HG02759 (cell line): Measurements from ENCODE around the gene FOXQ1.
"Not testable (repeated sequence)": the region's sequence is repeated elsewhere in the genome, so short reads cannot be mapped to it uniquely, and the experiment has no call there.

Experiments
- ATAC-seq: cut with Tn5 transposase; IDR thresholded peaks from one replicate; pipeline ENCODE4 v1.9.1; 2021; ENCODE audit warnings: mild to moderate bottlenecking, moderate library complexity; ENCODE audit not compliant: unreplicated experiment

Gene FOXQ1

DNA sequence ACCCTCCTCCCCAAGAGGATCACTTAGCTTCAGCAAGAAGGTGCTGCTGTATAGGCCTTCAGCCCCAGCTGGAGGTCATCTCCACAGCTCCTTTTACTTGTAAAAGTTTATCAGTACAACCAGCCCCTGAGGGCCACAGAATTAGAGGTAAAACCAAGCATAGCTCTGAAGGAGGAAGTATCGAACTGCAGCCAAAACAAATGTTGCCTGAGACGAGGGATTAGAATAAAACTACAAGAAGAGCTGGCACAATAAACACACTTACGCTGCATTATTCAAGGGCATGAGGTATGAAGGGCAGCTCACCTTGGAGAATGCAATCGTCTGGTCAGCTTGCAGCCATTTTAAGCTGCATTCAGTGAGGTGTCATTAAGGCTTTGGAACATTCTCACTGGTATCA, 21.1 kb upstream of the FOXQ1 start:
- ATAC-seq, result no peak

DNA sequence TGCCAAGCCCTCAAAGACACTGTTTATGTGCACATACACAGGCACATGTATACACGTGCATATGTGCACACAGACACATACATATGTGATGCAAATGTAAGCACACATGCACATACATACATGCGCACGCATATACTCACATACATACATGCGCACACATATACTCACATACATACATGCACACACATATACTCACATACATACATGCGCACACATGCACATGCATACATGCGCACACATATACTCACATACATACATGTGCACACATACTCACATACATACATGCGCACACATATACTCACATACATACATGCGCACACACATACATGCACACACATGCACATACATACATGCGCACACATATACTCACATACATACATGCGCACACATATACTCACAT, 20.5 kb upstream of the FOXQ1 start:
- no peak for ATAC-seq

DNA sequence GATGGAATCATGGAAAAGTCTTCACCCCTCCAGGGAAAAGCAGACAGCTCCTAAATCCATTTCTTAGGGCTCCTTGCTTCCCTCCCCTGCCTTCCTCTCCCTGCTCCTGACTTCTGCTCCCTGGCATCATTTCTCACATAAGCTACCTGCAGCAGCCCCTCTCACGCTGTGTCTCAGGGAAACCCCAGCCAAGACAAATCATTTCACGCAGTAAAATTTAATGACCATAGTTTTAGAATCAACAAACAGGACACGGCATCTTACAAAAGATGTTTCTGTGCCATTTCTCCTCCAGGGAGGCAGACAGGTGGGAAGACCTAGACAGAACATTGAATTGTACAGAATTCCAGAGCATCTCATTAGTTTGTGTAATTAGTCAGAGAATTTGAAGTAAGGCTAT, 16.5 kb upstream of the FOXQ1 start:
- no peak for ATAC-seq

DNA sequence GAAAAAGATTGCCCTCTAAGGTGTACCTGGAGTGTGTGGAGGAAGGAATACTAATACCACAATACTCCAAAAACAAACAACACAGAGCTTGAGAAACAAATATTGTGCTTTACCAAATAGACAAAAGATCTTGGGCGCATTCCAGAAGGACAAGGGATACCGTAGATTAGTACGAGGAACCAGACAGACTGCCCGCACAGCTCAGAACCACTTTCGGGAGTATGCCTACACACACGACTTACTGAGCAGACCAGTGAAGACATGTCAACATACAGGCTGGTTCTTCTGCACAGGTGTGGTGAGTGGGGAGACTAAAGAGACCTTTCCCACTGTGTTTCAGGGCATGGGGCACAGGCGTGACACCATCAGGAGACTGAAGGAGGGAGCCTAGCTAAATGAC, 15.8 kb upstream of the FOXQ1 start:
- ATAC-seq, result no peak

DNA sequence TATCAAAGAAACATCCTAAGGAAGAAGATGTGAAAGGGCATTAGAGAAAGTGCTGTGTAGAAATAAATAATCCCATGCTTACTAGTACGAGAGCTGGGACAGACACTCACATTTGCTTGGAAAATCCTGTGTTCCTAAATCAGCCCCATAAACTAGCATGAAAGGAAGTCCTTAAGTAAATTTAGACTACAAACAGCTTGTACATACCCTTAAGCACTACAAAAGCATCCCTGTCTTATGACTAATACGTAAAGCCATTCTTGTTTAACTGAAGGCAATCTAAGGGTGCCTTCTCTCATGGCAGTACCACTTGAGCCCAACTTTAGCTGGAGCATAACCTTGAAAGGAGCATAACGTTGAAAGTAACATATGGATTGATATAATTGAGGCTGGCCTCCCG, 15.4 kb upstream of the FOXQ1 start:
- ATAC-seq, result no peak

GRCh38 chr6:1297746-1298145, 14.2 kb upstream of the FOXQ1 start:
- no peak for ATAC-seq

- no peak for ATAC-seq
Observed at GRCh38 chr6:1298768-1299167, 13.1 kb upstream of the FOXQ1 start.

GRCh38 chr6:1306133-1306532, 5.8 kb upstream of the FOXQ1 start:
- no peak for ATAC-seq

GRCh38 chr6:1309366-1309765, 2.5 kb upstream of the FOXQ1 start:
- no peak for ATAC-seq

GRCh38 chr6:1310628-1311399, 1.1 kb upstream of the FOXQ1 start:
- ATAC-seq, result no peak

DNA sequence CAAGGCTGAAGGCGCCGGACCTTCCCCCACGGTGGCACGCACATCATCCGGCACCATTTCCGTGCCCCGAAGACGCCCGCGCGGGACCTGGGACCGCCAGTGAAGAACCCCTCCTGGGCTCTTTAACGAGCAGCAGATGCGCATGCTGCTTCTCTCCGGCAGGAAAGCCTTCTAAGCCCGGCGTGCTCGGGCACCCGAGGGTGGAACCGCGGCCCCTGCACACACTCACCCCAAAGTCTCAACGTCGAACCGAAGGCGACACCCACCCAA, 240 bp downstream of the FOXQ1 start:
- ATAC-seq, result no peak

DNA sequence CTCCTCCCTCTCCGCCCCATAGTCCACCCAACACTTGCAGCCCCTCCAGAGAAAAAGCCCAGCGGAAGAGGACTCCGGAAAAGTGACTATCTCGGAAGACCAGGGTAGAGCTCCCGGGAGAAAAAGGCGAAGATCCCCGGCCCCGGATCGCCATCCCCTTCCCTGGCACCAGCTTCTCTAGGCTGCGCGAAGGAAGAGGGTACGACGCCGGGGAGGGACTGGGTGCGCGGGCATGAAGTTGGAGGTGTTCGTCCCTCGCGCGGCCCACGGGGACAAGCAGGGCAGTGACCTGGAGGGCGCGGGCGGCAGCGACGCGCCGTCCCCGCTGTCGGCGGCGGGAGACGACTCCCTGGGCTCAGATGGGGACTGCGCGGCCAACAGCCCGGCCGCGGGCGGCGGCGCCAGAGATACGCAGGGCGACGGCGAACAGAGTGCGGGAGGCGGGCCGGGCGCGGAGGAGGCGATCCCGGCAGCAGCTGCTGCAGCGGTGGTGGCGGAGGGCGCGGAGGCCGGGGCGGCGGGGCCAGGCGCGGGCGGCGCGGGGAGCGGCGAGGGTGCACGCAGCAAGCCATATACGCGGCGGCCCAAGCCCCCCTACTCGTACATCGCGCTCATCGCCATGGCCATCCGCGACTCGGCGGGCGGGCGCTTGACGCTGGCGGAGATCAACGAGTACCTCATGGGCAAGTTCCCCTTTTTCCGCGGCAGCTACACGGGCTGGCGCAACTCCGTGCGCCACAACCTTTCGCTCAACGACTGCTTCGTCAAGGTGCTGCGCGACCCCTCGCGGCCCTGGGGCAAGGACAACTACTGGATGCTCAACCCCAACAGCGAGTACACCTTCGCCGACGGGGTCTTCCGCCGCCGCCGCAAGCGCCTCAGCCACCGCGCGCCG, 822 bp downstream of the FOXQ1 start:
- no peak for ATAC-seq

DNA sequence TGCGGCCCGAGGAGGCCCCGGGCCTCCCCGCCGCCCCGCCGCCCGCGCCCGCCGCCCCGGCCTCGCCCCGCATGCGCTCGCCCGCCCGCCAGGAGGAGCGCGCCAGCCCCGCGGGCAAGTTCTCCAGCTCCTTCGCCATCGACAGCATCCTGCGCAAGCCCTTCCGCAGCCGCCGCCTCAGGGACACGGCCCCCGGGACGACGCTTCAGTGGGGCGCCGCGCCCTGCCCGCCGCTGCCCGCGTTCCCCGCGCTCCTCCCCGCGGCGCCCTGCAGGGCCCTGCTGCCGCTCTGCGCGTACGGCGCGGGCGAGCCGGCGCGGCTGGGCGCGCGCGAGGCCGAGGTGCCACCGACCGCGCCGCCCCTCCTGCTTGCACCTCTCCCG, 1.5 kb downstream of the FOXQ1 start:
- no peak for ATAC-seq

DNA sequence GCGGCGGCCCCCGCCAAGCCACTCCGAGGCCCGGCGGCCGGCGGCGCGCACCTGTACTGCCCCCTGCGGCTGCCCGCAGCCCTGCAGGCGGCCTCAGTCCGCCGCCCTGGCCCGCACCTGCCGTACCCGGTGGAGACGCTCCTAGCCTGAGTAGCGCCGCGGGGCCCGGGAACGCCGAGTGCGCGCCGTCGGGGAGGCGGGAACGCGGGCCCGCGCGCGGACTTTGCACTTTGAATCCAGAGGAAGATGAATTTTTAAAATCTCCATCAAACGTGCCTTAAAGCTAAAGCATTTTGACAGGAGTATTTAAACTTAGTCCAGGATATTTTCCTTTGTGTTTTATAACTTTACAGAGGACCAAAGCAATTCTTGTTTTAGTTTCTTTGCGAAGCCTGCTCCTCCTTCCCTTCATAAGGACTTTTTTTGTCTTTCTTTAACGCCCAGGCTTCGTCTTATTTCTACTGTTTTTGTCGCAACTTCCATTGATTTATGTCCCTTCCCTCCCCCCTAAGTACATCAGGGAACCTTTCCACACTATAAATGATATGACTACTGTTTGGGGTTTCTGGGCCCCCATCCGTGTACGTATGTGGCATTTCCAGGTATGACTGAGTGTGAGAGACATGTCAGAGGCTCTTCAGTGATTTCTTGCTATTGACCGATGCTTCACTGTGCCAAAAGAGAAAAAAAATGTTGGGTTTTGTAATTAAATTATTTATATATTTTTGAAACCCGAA, 2.0 kb downstream of the FOXQ1 start:
- no peak for ATAC-seq

DNA sequence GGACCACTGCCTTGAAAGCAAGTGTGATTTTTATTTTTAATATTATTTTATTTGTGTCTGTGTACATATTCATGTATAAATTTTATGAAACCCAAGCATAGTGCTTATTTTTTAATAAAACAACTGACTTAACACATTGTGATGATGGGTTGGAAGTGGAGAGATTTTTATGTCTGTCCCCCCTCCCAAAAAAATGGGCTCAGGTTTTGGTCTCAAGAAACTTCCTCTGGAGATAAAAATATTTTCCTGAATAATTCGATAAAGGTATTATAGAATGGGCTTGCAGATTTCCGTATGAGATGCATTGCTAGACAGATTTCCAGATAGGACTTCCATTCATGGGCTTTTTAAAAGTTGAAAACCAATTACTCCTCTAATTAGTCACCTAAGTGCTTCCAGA, 2.7 kb downstream of the FOXQ1 start:
- ATAC-seq, result no peak

DNA sequence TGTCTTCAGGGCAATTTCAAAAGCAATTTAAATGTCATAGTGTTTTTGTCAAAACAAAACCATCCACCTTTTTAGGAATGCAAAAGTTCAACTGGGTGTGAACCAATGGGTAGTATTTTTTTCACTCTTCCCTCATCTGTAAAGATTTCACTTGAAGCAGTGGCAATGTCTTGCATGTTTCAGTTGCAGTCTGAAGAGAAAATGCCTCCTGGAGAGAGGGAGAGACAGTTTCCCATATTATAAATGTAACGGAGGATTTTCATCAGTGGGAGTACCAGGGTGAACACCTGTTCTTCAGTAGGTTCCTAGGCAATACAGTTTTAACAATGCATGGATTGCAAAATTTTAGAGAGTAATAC, 3.3 kb downstream of the FOXQ1 start:
- no peak for ATAC-seq

DNA sequence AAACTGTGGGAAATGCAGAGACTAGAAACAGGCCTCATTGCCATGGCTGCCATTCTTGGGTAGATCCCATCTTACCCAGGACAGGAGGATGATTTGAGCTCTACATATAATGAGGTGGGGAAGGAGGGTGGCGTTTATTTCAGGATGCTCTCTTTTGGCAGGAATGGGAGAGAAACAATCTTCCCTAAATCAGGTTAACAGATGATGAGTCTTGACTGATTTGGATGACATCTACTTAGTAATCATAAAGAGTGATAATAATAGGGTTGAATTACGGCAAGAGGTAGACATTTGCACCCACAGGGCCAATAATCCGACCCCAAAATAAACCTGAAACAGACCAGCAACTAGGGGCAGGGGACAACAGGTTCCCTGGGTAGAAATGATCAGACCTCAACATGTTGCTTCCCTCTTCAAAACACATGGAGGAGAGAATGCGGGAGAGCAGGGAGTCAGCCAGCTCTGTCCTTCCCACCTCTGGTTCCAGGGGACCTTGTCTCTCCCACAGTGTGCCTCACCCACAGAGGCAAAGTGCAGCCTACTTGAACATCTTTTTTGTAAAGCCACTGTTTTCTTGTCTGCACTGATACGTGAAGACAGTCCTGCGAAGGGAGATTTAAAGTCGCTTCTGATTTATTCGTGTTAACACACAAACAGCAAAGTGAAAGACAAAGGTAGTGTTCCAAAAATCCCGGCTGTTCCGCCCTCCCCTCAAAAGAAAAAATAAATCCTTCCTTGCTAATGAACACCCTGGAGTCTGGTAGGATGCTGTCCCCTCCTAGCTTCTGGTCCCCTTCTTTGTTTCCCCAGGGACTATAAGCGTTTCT, 3.9 kb downstream of the FOXQ1 start:
- no peak for ATAC-seq

DNA sequence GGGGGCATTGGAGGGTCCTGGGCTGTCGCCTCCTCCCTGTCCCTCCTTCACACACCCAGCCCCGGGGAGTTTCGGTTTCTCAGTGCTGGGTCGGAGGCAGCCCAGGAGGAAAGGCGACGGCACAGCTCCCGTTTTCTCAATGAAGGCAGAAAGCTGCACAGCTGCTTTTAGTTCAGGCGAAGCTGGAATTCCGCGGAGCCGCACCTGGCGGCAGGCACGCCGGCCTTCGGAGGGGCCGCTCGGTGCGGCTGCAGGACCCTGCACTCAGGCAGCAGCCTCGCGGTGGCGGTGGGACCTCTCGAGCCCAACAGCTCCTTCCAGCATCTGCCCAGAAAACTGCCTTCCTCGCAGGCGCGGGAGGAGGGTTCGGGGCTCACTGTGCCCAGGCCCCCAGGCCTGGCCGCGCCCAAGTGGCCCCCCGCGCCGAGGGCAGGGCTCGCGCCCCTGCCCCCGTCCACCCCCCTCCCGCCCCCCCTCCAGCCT, 4.6 kb downstream of the FOXQ1 start:
- ATAC-seq, result no peak

GRCh38 chr6:1317302-1317815, 5.5 kb downstream of the FOXQ1 start:
- no peak for ATAC-seq

- ATAC-seq, result no peak
Observed at GRCh38 chr6:1318036-1318435, 6.1 kb downstream of the FOXQ1 start.

- ATAC-seq, result not testable (repeated sequence)
Observed at GRCh38 chr6:1318584-1318983, 6.7 kb downstream of the FOXQ1 start.
